ENCODE measurements around the gene AVPI1.

GRCh38 chr10:97659589-97659988, 27.5 kb downstream of the AVPI1 start:
- TF ChIP-seq POLR2A (IDR thresholded peaks at IDR 0.05; ENCODE audit: low read depth, low read length): no peak
- TF ChIP-seq TAF1 (IDR thresholded peaks at IDR 0.05; ENCODE audit: borderline replicate concordance, low read depth, low read length): no peak

Data from GM12892 (cell line).